Measurements from ENCODE around the gene RIPK1.

DNA sequence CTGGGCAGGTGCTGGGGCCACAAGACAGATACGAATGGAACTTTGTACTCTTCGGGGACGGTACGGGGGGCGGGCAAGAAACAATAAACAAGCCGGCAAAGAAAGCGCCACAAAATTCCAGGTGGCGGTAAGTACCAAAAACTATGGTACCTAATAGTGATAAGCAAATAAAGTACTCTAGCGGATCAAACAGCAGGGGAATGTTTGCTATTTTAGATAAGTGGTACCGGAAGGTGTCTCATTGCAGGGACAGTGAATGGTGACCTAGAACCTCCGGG is 15.1 kb upstream of the RIPK1 start:
- TF ChIP-seq, protein P1, sequence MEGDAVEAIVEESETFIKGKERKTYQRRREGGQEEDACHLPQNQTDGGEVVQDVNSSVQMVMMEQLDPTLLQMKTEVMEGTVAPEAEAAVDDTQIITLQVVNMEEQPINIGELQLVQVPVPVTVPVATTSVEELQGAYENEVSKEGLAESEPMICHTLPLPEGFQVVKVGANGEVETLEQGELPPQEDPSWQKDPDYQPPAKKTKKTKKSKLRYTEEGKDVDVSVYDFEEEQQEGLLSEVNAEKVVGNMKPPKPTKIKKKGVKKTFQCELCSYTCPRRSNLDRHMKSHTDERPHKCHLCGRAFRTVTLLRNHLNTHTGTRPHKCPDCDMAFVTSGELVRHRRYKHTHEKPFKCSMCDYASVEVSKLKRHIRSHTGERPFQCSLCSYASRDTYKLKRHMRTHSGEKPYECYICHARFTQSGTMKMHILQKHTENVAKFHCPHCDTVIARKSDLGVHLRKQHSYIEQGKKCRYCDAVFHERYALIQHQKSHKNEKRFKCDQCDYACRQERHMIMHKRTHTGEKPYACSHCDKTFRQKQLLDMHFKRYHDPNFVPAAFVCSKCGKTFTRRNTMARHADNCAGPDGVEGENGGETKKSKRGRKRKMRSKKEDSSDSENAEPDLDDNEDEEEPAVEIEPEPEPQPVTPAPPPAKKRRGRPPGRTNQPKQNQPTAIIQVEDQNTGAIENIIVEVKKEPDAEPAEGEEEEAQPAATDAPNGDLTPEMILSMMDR (IDR thresholded peaks at IDR 0.05) = no peak
- TF ChIP-seq POLR2A (IDR thresholded peaks at IDR 0.05) (no peak), EP300 (IDR thresholded peaks at IDR 0.05; ENCODE audit: low read depth) (no peak), POLR2AphosphoS5 (IDR thresholded peaks at IDR 0.05) (no peak)
